Measurements from ENCODE around the gene GADD45G.

- TF ChIP-seq POLR2A (IDR thresholded peaks at IDR 0.05; ENCODE audit: low read length) (no peak), GATA1 (IDR thresholded peaks at IDR 0.05; ENCODE audit: low read depth, low read length) (no peak)
Measured at GRCh38 chr9:89613912-89614892, 9.4 kb downstream of the GADD45G start.

Measured in erythroblast (primary cell).